ENCODE measurements around the gene STK35. TPM values are rescaled to one million over a fixed set of nuclear protein-coding genes. Genes with fewer than 3 reads are reported as not detected.

Gene STK35
- total and polyA plus RNA-seq, 2 of the 8 experiments (the other 6 are each of a cell fraction or from before 2014, with no cell fraction given): 24.9 to 45.0 TPM

DNA sequence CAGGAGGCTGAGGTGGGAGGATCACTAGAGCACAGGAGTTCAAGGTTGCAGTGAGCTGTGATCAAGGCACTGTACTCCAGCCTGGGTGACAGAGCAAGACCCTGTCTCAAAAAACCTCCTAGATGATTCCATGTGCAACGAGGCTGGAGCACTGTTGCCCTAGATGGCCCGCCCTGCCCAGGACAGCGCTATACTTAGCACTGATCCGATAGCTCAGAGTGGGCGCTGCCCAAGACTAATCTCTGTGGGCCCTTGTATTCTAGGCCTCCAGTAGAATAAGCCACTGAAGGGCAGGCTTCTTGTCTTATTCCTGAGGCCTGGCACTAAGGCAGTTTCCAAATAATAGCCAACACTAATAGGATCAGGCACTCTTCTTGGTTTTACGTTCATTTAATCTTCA is 41.0 kb downstream of the STK35 start:
- ChIA-PET CTCF (ENCODE audit: partially characterized antibody) (interaction anchor here (0.6 to 3.7 kb wide), 6 partner anchors 10 to 136 kb away, joined by 3 to 20 read pairs (median 3); no protein-coding TSS in a partner anchor), POLR2A (ENCODE audit: partially characterized antibody) (interaction anchor here (2.7 kb wide), 1 partner anchor 11 kb away, joined by 6 read pairs; no protein-coding TSS in a partner anchor)
- Histone ChIP-seq H3K4me2 (ENCODE audit: insufficient read depth in 1 of 2, low read depth in 2 of 2, low read length in 2 of 2) (no peak overlapping the region), H3K36me3 (ENCODE audit: control insufficient read depth in 2 of 4, insufficient read depth in 4 of 4, low read length in 3 of 4) (peaks cover 0 to 3% (median 0%) of the 10 kb centered on the region in 4 experiments; a peak in 2 of 8 replicates), H3K4me1 (replicated peaks in 1 of 4; ENCODE audit: control insufficient read depth in 3 of 4, insufficient read depth in 4 of 4, low read length in 3 of 4) (no peaks in the 10 kb centered on the region; a peak in 2 of 7 replicates), H4K5ac (ENCODE audit: insufficient read length, low read depth, low read length) (no peak overlapping the region), H3K18ac (ENCODE audit: extremely low read depth, low read length) (no peak overlapping the region), H2AFZ (ENCODE audit: low read length) (no peak overlapping the region), H4K20me1 (replicated peaks in 1 of 2; ENCODE audit: control insufficient read depth in 1 of 2, insufficient read depth in 2 of 2, low read length in 2 of 2) (peaks cover 6 to 16% of the 10 kb centered on the region in 2 experiments), H3K14ac (ENCODE audit: insufficient read length) (no peak overlapping the region), H4K8ac (ENCODE audit: extremely low read depth, insufficient read depth, low read length) (no peak overlapping the region), H3K9me3 (ENCODE audit: insufficient read depth in 2 of 2, low read depth in 1 of 2, low read length in 1 of 2) (no peaks in the 10 kb centered on the region), H3K9ac (replicated peaks in 1 of 4; ENCODE audit: extremely low read depth in 1 of 4, low read depth in 3 of 4, low read length in 3 of 4) (no peak overlapping the region), H3K27me3 (replicated peaks in 1 of 4; ENCODE audit: control insufficient read depth in 3 of 4, extremely low read depth in 1 of 4, insufficient read depth in 3 of 4, low read length in 3 of 4) (no peaks in the 10 kb centered on the region), H3K4ac (replicated peaks; ENCODE audit: insufficient read length, low read depth, low read length) (no peak overlapping the region), H2BK15ac (ENCODE audit: low read length) (no peak overlapping the region), H2BK5ac (ENCODE audit: low read depth, low read length) (no peak overlapping the region), H2BK20ac (ENCODE audit: low read length) (no peak overlapping the region), H3K4me3 (ENCODE audit: extremely low read depth in 1 of 4, insufficient read depth in 2 of 4, low read depth in 3 of 4, low read length in 4 of 4) (no peak overlapping the region), H3K23me2 (ENCODE audit: low read depth, low read length) (no peaks in the 10 kb centered on the region), H3K79me1 (ENCODE audit: low read depth, low read length) (peaks cover 8% of the 10 kb centered on the region), H2AK5ac (ENCODE audit: low read depth, low read length) (no peak overlapping the region), H2BK120ac (replicated peaks; ENCODE audit: low read depth, low read length) (no peak overlapping the region), H4K91ac (replicated peaks; ENCODE audit: insufficient read length, low read length) (no peak overlapping the region), H3K27ac (ENCODE audit: low read depth, low read length) (no peak overlapping the region), H3K23ac (ENCODE audit: insufficient read length) (no peak overlapping the region), H2BK12ac (ENCODE audit: low read depth, low read length) (no peak overlapping the region), H3K56ac (replicated peaks; ENCODE audit: insufficient read length, low read depth, low read length) (no peak overlapping the region), H3K79me2 (ENCODE audit: control insufficient read depth in 1 of 2, insufficient read depth in 2 of 2, low read length in 2 of 2) (peaks cover 0 to 15% of the 10 kb centered on the region in 2 experiments; a peak in 1 of 4 replicates)
- FAIRE-seq: no peak
- no peak for DNase-seq (ENCODE audit: low read depth in 1 of 2, low spot score in 2 of 2)
- 92% methylated on average over 6 of the region's 6 CpGs; no CpG with 5 or more reads in 1 of the 2 experiments for WGBS, 2 experiments (ENCODE audit: extremely low coverage in 1 of 2, insufficient coverage in 1 of 2, insufficient read length in 1 of 2, insufficient replicate concordance in 2 of 2, low coverage in 1 of 2, low lambda C conversion rate in 2 of 2, missing lambda C conversion rate in 1 of 2)
- TF ChIP-seq, protein P1, sequence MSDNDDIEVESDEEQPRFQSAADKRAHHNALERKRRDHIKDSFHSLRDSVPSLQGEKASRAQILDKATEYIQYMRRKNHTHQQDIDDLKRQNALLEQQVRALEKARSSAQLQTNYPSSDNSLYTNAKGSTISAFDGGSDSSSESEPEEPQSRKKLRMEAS (IDR thresholded peaks at IDR 0.05): no peak
- no peak for TF ChIP-seq ZNF274 (IDR thresholded peaks at IDR 0.05; ENCODE audit: borderline replicate concordance, extremely low read depth, low read length)
